ENCODE results near the gene ANO6.

Gene ANO6

DNA sequence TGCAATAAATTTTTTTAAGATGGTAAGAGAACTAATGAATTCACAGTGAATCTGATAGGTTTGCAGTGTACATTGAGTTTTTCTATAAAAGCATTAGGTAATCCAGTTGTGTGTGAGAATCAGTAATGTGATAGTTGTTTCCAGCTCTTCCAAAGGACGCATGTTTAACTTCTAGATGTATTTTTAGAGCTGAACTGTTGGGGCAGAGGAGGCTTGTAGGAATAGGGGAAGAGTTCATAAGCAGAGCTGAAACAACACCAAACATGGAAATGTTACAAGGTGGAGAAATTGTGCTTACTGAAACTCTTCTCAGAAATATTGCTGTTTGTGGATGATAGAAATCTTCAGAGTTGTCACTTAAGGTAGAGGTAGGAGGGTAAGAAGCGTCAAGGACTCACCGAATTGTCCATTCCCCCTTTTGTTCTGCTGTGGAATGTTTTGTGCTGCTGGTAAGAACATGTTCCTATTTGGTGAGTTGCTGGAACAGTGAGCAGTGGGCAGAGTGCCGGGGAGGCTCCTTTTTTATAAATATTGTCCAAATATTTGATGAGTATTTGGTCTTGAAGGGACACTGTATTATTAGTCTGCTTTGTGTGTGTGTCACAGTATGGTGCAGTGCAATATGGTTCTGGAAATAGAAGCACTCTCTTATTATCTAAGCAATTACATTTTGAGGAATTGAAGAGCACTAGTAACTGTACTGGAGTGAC is 76.7 kb downstream of the ANO6 start:
- TF ChIP-seq EZH2 (optimal IDR thresholded peaks at IDR 0.05; ENCODE audit: low read depth, low read length) (no peak), EZH2phosphoT487 (IDR thresholded peaks at IDR 0.05; ENCODE audit: low read length) (no peak), CTCF (IDR thresholded peaks at IDR 0.05; ENCODE audit: low read length) (no peak)
- Histone ChIP-seq H3K27me3 (replicated peaks; ENCODE audit: insufficient read depth, low read length) (no peaks in the 10 kb centered on the region), H4K20me1 (ENCODE audit: insufficient read depth, low read length) (no peaks in the 10 kb centered on the region), H3K9ac (ENCODE audit: low read length) (no peak overlapping the region), H3K4me2 (ENCODE audit: low read depth, low read length) (no peak overlapping the region), H3K27ac (ENCODE audit: low read length) (no peak overlapping the region), H3K36me3 (replicated peaks; ENCODE audit: insufficient read depth, low read length) (no peaks in the 10 kb centered on the region), H3F3A (ENCODE audit: insufficient read depth, low read length) (no peaks in the 10 kb centered on the region), H3K4me1 (ENCODE audit: low read length) (no peaks in the 10 kb centered on the region), H3K9me3 (replicated peaks; ENCODE audit: insufficient read depth, low read length) (no peaks in the 10 kb centered on the region), H3K79me2 (ENCODE audit: low read length) (peaks cover 57% of the 10 kb centered on the region), H3K4me3 (ENCODE audit: low read length) (no peak overlapping the region), H2AFZ (ENCODE audit: low read length) (no peak overlapping the region), H3K9me2 (replicated peaks; ENCODE audit: insufficient read depth, low read length) (no peaks in the 10 kb centered on the region)
- no peak for DNase-seq

DNA sequence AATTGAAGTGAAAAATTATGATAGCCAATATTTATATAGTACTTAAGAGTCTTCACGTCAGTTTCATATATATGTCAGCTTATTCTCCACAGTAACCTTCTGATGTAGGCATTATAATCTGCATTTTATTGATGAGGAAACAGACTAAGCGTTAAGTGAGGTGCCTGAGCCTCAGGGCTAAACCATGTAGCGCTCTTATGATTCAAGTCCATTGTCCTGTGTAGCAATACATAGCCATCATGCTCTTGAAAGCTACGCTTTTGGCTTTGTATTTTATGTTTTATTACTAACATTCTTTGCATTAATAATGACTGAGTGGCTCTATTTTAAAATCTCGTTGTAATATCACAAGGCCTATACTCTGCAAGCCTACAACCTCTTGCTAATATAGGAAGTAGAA is 79.0 kb downstream of the ANO6 start:
- H3K79me2 ChIP-seq (ENCODE audit: low read length): peaks cover 45% of the 10 kb centered on the region

GRCh38 chr12:45296046-45296586 is 80.2 kb downstream of the ANO6 start:
- Histone ChIP-seq H3K27me3 (replicated peaks; ENCODE audit: insufficient read depth, low read length) (no peaks in the 10 kb centered on the region), H3K27ac (ENCODE audit: low read length) (no peak overlapping the region), H3K36me3 (replicated peaks; ENCODE audit: insufficient read depth, low read length) (no peaks in the 10 kb centered on the region), H4K20me1 (ENCODE audit: insufficient read depth, low read length) (no peaks in the 10 kb centered on the region), H3K9ac (ENCODE audit: low read length) (no peak overlapping the region), H2AFZ (ENCODE audit: low read length) (no peak overlapping the region), H3K4me3 (ENCODE audit: low read length) (no peak overlapping the region), H3F3A (ENCODE audit: insufficient read depth, low read length) (no peaks in the 10 kb centered on the region), H3K4me1 (ENCODE audit: low read length) (no peaks in the 10 kb centered on the region), H3K4me2 (ENCODE audit: low read depth, low read length) (no peak overlapping the region), H3K79me2 (ENCODE audit: low read length) (peaks cover 39% of the 10 kb centered on the region), H3K9me3 (replicated peaks; ENCODE audit: insufficient read depth, low read length) (no peaks in the 10 kb centered on the region), H3K9me2 (replicated peaks; ENCODE audit: insufficient read depth, low read length) (no peaks in the 10 kb centered on the region)
- no peak for TF ChIP-seq CTCF (IDR thresholded peaks at IDR 0.05; ENCODE audit: low read length)
- TF ChIP-seq EZH2 (optimal IDR thresholded peaks at IDR 0.05; ENCODE audit: low read depth, low read length): no peak
- no peak for TF ChIP-seq EZH2phosphoT487 (IDR thresholded peaks at IDR 0.05; ENCODE audit: low read length)
- DNase-seq: no peak

More for the DNA sequence above, 79.0 kb downstream of the ANO6 start:
- H3K4me1 ChIP-seq (ENCODE audit: low read length): no peaks in the 10 kb centered on the region
- no peaks in the 10 kb centered on the region for H3K27me3 ChIP-seq (replicated peaks; ENCODE audit: insufficient read depth, low read length)
- no peak overlapping the region for H2AFZ ChIP-seq (ENCODE audit: low read length)
- TF ChIP-seq EZH2phosphoT487 (IDR thresholded peaks at IDR 0.05; ENCODE audit: low read length): no peak
- no peak for TF ChIP-seq CTCF (IDR thresholded peaks at IDR 0.05; ENCODE audit: low read length)
- no peak for TF ChIP-seq EZH2 (optimal IDR thresholded peaks at IDR 0.05; ENCODE audit: low read depth, low read length)
- H3K9me2 ChIP-seq (replicated peaks; ENCODE audit: insufficient read depth, low read length): no peaks in the 10 kb centered on the region
- H3K4me3 ChIP-seq (ENCODE audit: low read length): no peak overlapping the region
- H3F3A ChIP-seq (ENCODE audit: insufficient read depth, low read length): no peaks in the 10 kb centered on the region
- no peak overlapping the region for H3K4me2 ChIP-seq (ENCODE audit: low read depth, low read length)
- DNase-seq: no peak
- no peaks in the 10 kb centered on the region for H3K9me3 ChIP-seq (replicated peaks; ENCODE audit: insufficient read depth, low read length)
- no peak overlapping the region for H3K9ac ChIP-seq (ENCODE audit: low read length)
- H4K20me1 ChIP-seq (ENCODE audit: insufficient read depth, low read length): no peaks in the 10 kb centered on the region
- no peak overlapping the region for H3K27ac ChIP-seq (ENCODE audit: low read length)
- no peaks in the 10 kb centered on the region for H3K36me3 ChIP-seq (replicated peaks; ENCODE audit: insufficient read depth, low read length)
